ENCODE measurements around the gene PHLDB2.

GRCh38 chr3:111961461-111962164, 102.5 kb downstream of the PHLDB2 start:
- TF ChIP-seq, protein P1, sequence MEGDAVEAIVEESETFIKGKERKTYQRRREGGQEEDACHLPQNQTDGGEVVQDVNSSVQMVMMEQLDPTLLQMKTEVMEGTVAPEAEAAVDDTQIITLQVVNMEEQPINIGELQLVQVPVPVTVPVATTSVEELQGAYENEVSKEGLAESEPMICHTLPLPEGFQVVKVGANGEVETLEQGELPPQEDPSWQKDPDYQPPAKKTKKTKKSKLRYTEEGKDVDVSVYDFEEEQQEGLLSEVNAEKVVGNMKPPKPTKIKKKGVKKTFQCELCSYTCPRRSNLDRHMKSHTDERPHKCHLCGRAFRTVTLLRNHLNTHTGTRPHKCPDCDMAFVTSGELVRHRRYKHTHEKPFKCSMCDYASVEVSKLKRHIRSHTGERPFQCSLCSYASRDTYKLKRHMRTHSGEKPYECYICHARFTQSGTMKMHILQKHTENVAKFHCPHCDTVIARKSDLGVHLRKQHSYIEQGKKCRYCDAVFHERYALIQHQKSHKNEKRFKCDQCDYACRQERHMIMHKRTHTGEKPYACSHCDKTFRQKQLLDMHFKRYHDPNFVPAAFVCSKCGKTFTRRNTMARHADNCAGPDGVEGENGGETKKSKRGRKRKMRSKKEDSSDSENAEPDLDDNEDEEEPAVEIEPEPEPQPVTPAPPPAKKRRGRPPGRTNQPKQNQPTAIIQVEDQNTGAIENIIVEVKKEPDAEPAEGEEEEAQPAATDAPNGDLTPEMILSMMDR (IDR thresholded peaks at IDR 0.05): no peak
- no peak for TF ChIP-seq POLR2A (IDR thresholded peaks at IDR 0.05)

Measured in lower leg skin (tissue), 3 donors.